Measurements from ENCODE around the gene USP2.
A peak's percentile ranks its signal among the peaks of the same experiment; 100 is the strongest.

DNA sequence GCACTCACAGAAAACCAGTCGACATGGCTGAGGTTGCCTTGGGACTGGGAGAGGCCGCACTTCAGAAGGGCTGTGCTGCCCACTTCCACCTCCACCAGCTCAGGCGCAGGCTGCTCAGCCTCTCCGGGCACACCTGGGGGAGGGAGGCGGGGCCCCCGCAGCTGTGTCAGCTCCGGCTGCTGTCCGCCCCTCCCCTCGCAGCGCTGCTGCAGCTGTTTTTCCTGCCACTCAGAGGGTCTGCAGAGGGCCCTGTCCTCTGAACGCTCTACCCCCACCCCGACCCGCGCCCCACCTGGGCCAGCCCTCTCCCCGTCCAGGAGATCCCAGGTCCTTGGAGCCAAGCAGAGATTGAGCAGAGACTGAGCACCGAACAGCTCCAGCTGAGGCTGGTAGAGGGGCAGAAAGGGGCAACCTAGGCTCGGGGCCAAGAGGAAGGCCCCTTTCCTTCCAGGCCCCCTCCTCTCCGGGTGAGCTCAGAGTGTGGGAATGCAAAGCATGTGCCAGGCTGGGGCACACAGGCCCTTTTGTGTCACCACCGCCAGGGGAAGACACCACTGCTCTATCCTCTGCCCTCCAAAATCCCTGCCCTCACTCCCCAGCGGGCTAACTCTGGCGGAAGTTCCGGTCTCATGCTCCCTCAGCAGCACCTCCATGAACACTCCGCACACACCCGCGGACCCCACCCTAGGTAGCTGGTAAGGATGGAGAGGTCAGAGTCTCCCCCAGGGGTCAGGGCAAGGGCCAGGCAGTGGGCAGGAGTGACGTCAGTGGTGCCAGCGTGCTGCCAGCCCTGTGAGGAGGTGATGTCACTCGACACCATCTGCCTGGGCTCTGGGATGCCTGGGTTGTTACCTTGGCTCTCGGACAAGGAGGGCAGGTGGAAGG is 66.1 kb downstream of the USP2 start:
- TF ChIP-seq, protein P1, sequence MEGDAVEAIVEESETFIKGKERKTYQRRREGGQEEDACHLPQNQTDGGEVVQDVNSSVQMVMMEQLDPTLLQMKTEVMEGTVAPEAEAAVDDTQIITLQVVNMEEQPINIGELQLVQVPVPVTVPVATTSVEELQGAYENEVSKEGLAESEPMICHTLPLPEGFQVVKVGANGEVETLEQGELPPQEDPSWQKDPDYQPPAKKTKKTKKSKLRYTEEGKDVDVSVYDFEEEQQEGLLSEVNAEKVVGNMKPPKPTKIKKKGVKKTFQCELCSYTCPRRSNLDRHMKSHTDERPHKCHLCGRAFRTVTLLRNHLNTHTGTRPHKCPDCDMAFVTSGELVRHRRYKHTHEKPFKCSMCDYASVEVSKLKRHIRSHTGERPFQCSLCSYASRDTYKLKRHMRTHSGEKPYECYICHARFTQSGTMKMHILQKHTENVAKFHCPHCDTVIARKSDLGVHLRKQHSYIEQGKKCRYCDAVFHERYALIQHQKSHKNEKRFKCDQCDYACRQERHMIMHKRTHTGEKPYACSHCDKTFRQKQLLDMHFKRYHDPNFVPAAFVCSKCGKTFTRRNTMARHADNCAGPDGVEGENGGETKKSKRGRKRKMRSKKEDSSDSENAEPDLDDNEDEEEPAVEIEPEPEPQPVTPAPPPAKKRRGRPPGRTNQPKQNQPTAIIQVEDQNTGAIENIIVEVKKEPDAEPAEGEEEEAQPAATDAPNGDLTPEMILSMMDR (conservative IDR thresholded peaks at IDR 0.05; ENCODE audit: low read length) = 0 out of 2 replicates have a peak, but pooled peaks have one; percentile 16
- no peak for TF ChIP-seq EZH2phosphoT487 (IDR thresholded peaks at IDR 0.05; ENCODE audit: borderline replicate concordance, low read depth, low read length)

All from OCI-LY7 (cell line).